Measurements from ENCODE around the gene FBXL16.

FBXL16 gene

GRCh38 chr16:673399-673991 lies 32.1 kb downstream of the FBXL16 start:
- Histone ChIP-seq H3K27ac (replicated peaks) (no peak overlapping the region), H3K27me3 (ENCODE audit: insufficient read depth, poor library complexity, severe bottlenecking) (no peaks in the 10 kb centered on the region), H3K4me3 (replicated peaks; ENCODE audit: insufficient read depth, low read length) (no peak overlapping the region)
- DNase-seq (ENCODE audit: low read depth in 1 of 2, low spot score in 1 of 2): no peak
- TF ChIP-seq CTCF (IDR thresholded peaks at IDR 0.05; ENCODE audit: insufficient read depth, low read length) (no peak), SPI1 (IDR thresholded peaks at IDR 0.05; ENCODE audit: borderline replicate concordance, low read depth) (no peak), REST (IDR thresholded peaks at IDR 0.05; ENCODE audit: insufficient replicate concordance, low read depth) (no peak), POLR2AphosphoS5 (IDR thresholded peaks at IDR 0.05; ENCODE audit: low read depth) (no peak), GABPA (IDR thresholded peaks at IDR 0.05; ENCODE audit: low read depth) (no peak)

GRCh38 chr16:672851-673250 lies 32.8 kb downstream of the FBXL16 start:
- no peak overlapping the region for H3K4me3 ChIP-seq (replicated peaks; ENCODE audit: insufficient read depth, low read length)
- no peak for DNase-seq (ENCODE audit: low read depth in 1 of 2, low spot score in 1 of 2)
- no peaks in the 10 kb centered on the region for H3K27me3 ChIP-seq (ENCODE audit: insufficient read depth, poor library complexity, severe bottlenecking)
- H3K27ac ChIP-seq (replicated peaks): no peak overlapping the region
- TF ChIP-seq GABPA (IDR thresholded peaks at IDR 0.05; ENCODE audit: low read depth): no peak
- no peak for TF ChIP-seq CTCF (IDR thresholded peaks at IDR 0.05; ENCODE audit: insufficient read depth, low read length)
- TF ChIP-seq POLR2AphosphoS5 (IDR thresholded peaks at IDR 0.05; ENCODE audit: low read depth): no peak
- TF ChIP-seq SPI1 (IDR thresholded peaks at IDR 0.05; ENCODE audit: borderline replicate concordance, low read depth): no peak
- no peak for TF ChIP-seq REST (IDR thresholded peaks at IDR 0.05; ENCODE audit: insufficient replicate concordance, low read depth)

- H3K27me3 ChIP-seq (ENCODE audit: insufficient read depth, poor library complexity, severe bottlenecking): no peaks in the 10 kb centered on the region
- TF ChIP-seq POLR2AphosphoS5 (IDR thresholded peaks at IDR 0.05; ENCODE audit: low read depth) (no peak), SPI1 (IDR thresholded peaks at IDR 0.05; ENCODE audit: borderline replicate concordance, low read depth) (no peak), GABPA (IDR thresholded peaks at IDR 0.05; ENCODE audit: low read depth) (no peak), CTCF (IDR thresholded peaks at IDR 0.05; ENCODE audit: insufficient read depth, low read length) (no peak), REST (IDR thresholded peaks at IDR 0.05; ENCODE audit: insufficient replicate concordance, low read depth) (no peak)
- DNase-seq (ENCODE audit: low read depth in 1 of 2, low spot score in 1 of 2): no peak
- H3K27ac ChIP-seq (replicated peaks): no peak overlapping the region
- no peak overlapping the region for H3K4me3 ChIP-seq (replicated peaks; ENCODE audit: insufficient read depth, low read length)
These were observed 33.2 kb downstream of the FBXL16 start for GRCh38 chr16:672371-672770.

All from HL-60 (cell line).